Liver (tissue), 9 donors: ENCODE measurements around the gene CNKSR3. TPM values are rescaled to one million over a fixed set of nuclear protein-coding genes. Genes with fewer than 3 reads are reported as not detected.

ENCODE experiments used
- DNase-seq: peaks from one replicate; pipeline ENCODE4 v3.0.0-alpha.2; 2017; ENCODE audit warnings: low spot score
- H3K27ac ChIP-seq, 2 donors: one replicate each; pipeline ENCODE4 v1.7.0; 2013; ENCODE audit warnings: inconsistent platforms in 2 of 2, low read length in 2 of 2, control low read depth in 1 of 2, low read depth in 1 of 2, mild to moderate bottlenecking in 1 of 2
- H3K27me3 ChIP-seq, 4 donors: one replicate each; pipeline versions ENCODE4 v1.6.1 to v1.7.0; 2013; ENCODE audit warnings: low read length in 3 of 4, inconsistent platforms in 1 of 4, mild to moderate bottlenecking in 1 of 4, moderate library complexity in 1 of 4; ENCODE audit not compliant: control insufficient read depth in 4 of 4, insufficient read depth in 4 of 4
- H3K36me3 ChIP-seq, 4 donors: one replicate each; pipeline versions ENCODE4 v1.6.1 to v1.7.0; 2013; ENCODE audit warnings: low read length in 3 of 4, mild to moderate bottlenecking in 3 of 4, low read depth in 1 of 4, moderate library complexity in 1 of 4; ENCODE audit not compliant: control insufficient read depth in 4 of 4, insufficient read depth in 3 of 4
- H3K4me1 ChIP-seq, 4 donors: one replicate each; pipeline versions ENCODE4 v1.6.1 to v1.7.0; 2013; ENCODE audit warnings: low read length in 3 of 4, mild to moderate bottlenecking in 3 of 4, moderate library complexity in 1 of 4; ENCODE audit not compliant: control insufficient read depth in 4 of 4, insufficient read depth in 4 of 4
- H3K4me3 ChIP-seq, 3 donors: one replicate each; pipeline versions ENCODE4 v1.6.1 to v1.7.0; 2013; ENCODE audit warnings: low read length in 3 of 3, control low read depth in 1 of 3, low read depth in 1 of 3, mild to moderate bottlenecking in 1 of 3
- H3K9ac ChIP-seq, 2 donors: one replicate each; pipeline ENCODE4 v1.7.0; 2013; ENCODE audit warnings: low read length in 2 of 2, mild to moderate bottlenecking in 2 of 2, moderate library complexity in 2 of 2, control low read depth in 1 of 2, low read depth in 1 of 2
- H3K9me3 ChIP-seq, 4 donors: one replicate each; pipeline versions ENCODE4 v1.6.1 to v1.7.0; 2013; ENCODE audit warnings: low read length in 3 of 4; ENCODE audit not compliant: control insufficient read depth in 4 of 4
- ATF3 ChIP-seq: IDR thresholded peaks from 2 replicates; pipeline ENCODE4 v1.6.1; 2016; ENCODE audit warnings: antibody characterized with exemption
- CTCF ChIP-seq: fragments of 150-350 bp; IDR thresholded peaks from 2 replicates; pipeline ENCODE4 v1.5.1; 2017; ENCODE audit warnings: improper control_type of control experiment, low read depth, low read length; ENCODE audit not compliant: missing input control
- FOXA1 ChIP-seq: IDR thresholded peaks from 2 replicates; pipeline ENCODE4 v1.6.1; 2016; ENCODE audit warnings: antibody characterized with exemption
- FOXA2 ChIP-seq: IDR thresholded peaks from 2 replicates; pipeline ENCODE4 v1.6.1; 2016; ENCODE audit warnings: antibody characterized with exemption
- GABPA ChIP-seq, 2 donors: IDR thresholded peaks in 1 of 2; conservative IDR thresholded peaks in 1 of 2; 2 replicates each; pipeline ENCODE4 v1.6.1; 2016; ENCODE audit warnings: antibody characterized with exemption in 2 of 2, mild to moderate bottlenecking in 1 of 2, moderate library complexity in 1 of 2
- HNF4A ChIP-seq, 2 donors: conservative IDR thresholded peaks; 2 replicates each; pipeline ENCODE4 v1.6.1; 2016; ENCODE audit warnings: antibody characterized with exemption in 2 of 2, mild to moderate bottlenecking in 2 of 2
- HNF4G ChIP-seq: IDR thresholded peaks from 2 replicates; pipeline ENCODE4 v1.6.1; 2016; ENCODE audit warnings: antibody characterized with exemption
- JUND ChIP-seq, 2 donors: IDR thresholded peaks; 2 replicates each; pipeline ENCODE4 v1.6.1; 2016; ENCODE audit warnings: antibody characterized with exemption in 2 of 2
- MAX ChIP-seq: IDR thresholded peaks from 2 replicates; pipeline ENCODE4 v1.6.1; 2016; ENCODE audit warnings: antibody characterized with exemption
- NR2F2 ChIP-seq: IDR thresholded peaks from 2 replicates; pipeline ENCODE4 v1.6.1; 2016; ENCODE audit warnings: antibody characterized with exemption
- RAD21 ChIP-seq, 2 donors: IDR thresholded peaks; 2 replicates each; pipeline ENCODE4 v1.6.1; 2016; ENCODE audit warnings: antibody characterized with exemption in 2 of 2, mild to moderate bottlenecking in 2 of 2
- REST ChIP-seq: IDR thresholded peaks from 2 replicates; pipeline ENCODE4 v1.6.1; 2016; ENCODE audit warnings: antibody characterized with exemption, mild to moderate bottlenecking
- RXRA ChIP-seq, 2 donors: IDR thresholded peaks; 2 replicates each; pipeline ENCODE4 v1.6.1; 2017 to 2018; ENCODE audit warnings: antibody characterized with exemption in 2 of 2, mild to moderate bottlenecking in 1 of 2
- SP1 ChIP-seq: IDR thresholded peaks from 2 replicates; pipeline ENCODE4 v1.6.1; 2018; ENCODE audit warnings: antibody characterized with exemption, mild to moderate bottlenecking
- TAF1 ChIP-seq: conservative IDR thresholded peaks from 2 replicates; pipeline ENCODE4 v1.6.1; 2016; ENCODE audit warnings: antibody characterized with exemption, mild to moderate bottlenecking
- YY1 ChIP-seq: IDR thresholded peaks from 2 replicates; pipeline ENCODE4 v1.6.1; 2016; ENCODE audit warnings: antibody characterized with exemption, mild to moderate bottlenecking
- ZBTB33 ChIP-seq: IDR thresholded peaks from 2 replicates; pipeline ENCODE4 v1.6.1; 2016; ENCODE audit warnings: antibody characterized with exemption
- WGBS: extraction: QIAGEN DNeasy Blood & Tissue Kit; methylation state at CpG from one replicate; pipeline ENCODE4 v1.1.7; 2013; 5-methylcytosine and 5-hydroxymethylcytosine counted together
- polyA plus RNA-seq, 2 donors: library from polyadenylated mRNA; stranded (reverse) in 1 of 2; unstranded in 1 of 2; fragments of 200-250 nt in 1 of 2; fragments of >200 nt in 1 of 2; fragmentation: Nextera tagmentation in 1 of 2; extraction: Ambion mirVana in 1 of 2; gene quantifications; one replicate each; pipeline versions ENCODE4 v1.2.1 to v1.2.3, GENCODE V29; 2013 to 2015
- total RNA-seq, 2 donors: library from RNA; depleted of rRNA; stranded (reverse); fragments of >200 nt; gene quantifications; one replicate each; pipeline ENCODE4 v1.2.3, GENCODE V29; 2014
- donor health status: healthy.
- donor health status: healthy.
- donor health status: healthy.
- donor health status: healthy.
- donor health status: healthy.

CNKSR3 gene
- total and polyA plus RNA-seq, 4 donors, result 6.4 to 22.7 (median 15.0) TPM

- H3K27ac ChIP-seq, result no peak overlapping the region
- no peaks in the 10 kb centered on the region for H3K27me3 ChIP-seq
Observed at GRCh38 chr6:154478701-154479060, 31.8 kb downstream of the CNKSR3 start.

More at GRCh38 chr6:154478701-154479060, 31.8 kb downstream of the CNKSR3 start:
- no peak for TF ChIP-seq HNF4A (conservative IDR thresholded peaks at IDR 0.05)
- no peak for TF ChIP-seq RXRA (IDR thresholded peaks at IDR 0.05)
- no peak for TF ChIP-seq ATF3
- no peak for TF ChIP-seq JUND (IDR thresholded peaks at IDR 0.05)
- TF ChIP-seq TAF1, result no peak
- TF ChIP-seq NR2F2, result no peak
- no peak for TF ChIP-seq FOXA2
- TF ChIP-seq FOXA1, result no peak
- no peak for TF ChIP-seq YY1
- no peak for TF ChIP-seq CTCF
- TF ChIP-seq RAD21 (IDR thresholded peaks at IDR 0.05), result no peak
- TF ChIP-seq GABPA (IDR thresholded peaks at IDR 0.05 in 1 of 2, conservative IDR thresholded peaks at IDR 0.05 in 1 of 2), result no peak
- TF ChIP-seq REST, result no peak
- no peak for TF ChIP-seq HNF4G
- TF ChIP-seq MAX, result no peak
- TF ChIP-seq ZBTB33, result no peak
- TF ChIP-seq SP1, result no peak
- no peaks in the 10 kb centered on the region for H3K36me3 ChIP-seq
- DNase-seq, result no peak
- H3K4me3 ChIP-seq, result no peak overlapping the region
- 64% methylated on average over 1 of the region's 1 CpG for WGBS
- peaks cover 6 to 22% (median 15%) of the 10 kb centered on the region in 4 donors for H3K4me1 ChIP-seq
- H3K9ac ChIP-seq, result no peak overlapping the region
- no peaks in the 10 kb centered on the region for H3K9me3 ChIP-seq
